Measurements from ENCODE around the gene C19orf47.

DNA sequence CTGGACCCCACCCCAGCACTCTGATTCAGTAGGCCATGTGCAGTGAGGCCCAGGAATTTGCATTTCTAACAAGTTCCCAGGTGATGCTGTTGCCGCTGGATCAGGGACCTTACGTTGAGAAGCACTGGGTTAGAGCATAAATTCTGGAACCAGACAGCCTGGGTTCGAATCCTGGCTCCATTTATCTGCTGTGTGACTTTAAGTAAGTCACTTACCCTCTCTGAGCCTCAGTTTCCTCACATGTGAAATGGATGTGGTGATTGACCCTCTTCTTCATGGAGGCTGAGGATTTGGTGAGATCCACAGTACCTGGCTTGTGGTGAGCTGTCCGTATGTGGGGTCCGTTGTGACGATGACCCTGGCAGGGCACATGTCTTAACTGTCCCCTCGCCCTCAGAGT is 25.9 kb upstream of the C19orf47 start:
- TF ChIP-seq, protein P1, sequence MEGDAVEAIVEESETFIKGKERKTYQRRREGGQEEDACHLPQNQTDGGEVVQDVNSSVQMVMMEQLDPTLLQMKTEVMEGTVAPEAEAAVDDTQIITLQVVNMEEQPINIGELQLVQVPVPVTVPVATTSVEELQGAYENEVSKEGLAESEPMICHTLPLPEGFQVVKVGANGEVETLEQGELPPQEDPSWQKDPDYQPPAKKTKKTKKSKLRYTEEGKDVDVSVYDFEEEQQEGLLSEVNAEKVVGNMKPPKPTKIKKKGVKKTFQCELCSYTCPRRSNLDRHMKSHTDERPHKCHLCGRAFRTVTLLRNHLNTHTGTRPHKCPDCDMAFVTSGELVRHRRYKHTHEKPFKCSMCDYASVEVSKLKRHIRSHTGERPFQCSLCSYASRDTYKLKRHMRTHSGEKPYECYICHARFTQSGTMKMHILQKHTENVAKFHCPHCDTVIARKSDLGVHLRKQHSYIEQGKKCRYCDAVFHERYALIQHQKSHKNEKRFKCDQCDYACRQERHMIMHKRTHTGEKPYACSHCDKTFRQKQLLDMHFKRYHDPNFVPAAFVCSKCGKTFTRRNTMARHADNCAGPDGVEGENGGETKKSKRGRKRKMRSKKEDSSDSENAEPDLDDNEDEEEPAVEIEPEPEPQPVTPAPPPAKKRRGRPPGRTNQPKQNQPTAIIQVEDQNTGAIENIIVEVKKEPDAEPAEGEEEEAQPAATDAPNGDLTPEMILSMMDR (IDR thresholded peaks at IDR 0.05 in 2 of 3, conservative IDR thresholded peaks at IDR 0.05 in 1 of 3; ENCODE audit: borderline replicate concordance in 1 of 3, insufficient read depth in 1 of 3, low read depth in 2 of 3, low read length in 2 of 3), result no peak
- TF ChIP-seq ZFX (IDR thresholded peaks at IDR 0.05), result no peak
